HL-60 (cell line): ENCODE measurements around the gene EFR3B.
"Not testable (repeated sequence)": the region's sequence is repeated elsewhere in the genome, so short reads cannot be mapped to it uniquely, and the experiment has no call there.

ENCODE experiments used
- CTCF ChIP-seq: IDR thresholded peaks from one replicate; pipeline ENCODE4 v1.5.1; 2011; ENCODE audit warnings: low read length, control low read depth, inconsistent platforms; ENCODE audit not compliant: insufficient read depth
- POLR2AphosphoS5 ChIP-seq: IDR thresholded peaks from 2 replicates; pipeline ENCODE4 v1.6.1; 2012; ENCODE audit warnings: low read depth

GRCh38 chr2:24999097-24999496 is 42.8 kb upstream of the EFR3B start:
- not testable (repeated sequence) for TF ChIP-seq CTCF, POLR2AphosphoS5
